NB4 (cell line): ENCODE data around the gene VAV3.

ENCODE experiments used
- DNase-seq: peaks from one replicate; pipeline ENCODE4 v3.0.0; 2010; ENCODE audit warnings: low read depth
- H3K4me3 ChIP-seq: one replicate; pipeline ENCODE4 v1.5.1; 2011; ENCODE audit warnings: mild to moderate bottlenecking, low read depth, low read length, moderate library complexity
- CTCF ChIP-seq: IDR thresholded peaks from one replicate; pipeline ENCODE4 v1.5.1; 2012; ENCODE audit warnings: low read depth, low read length
- MAX ChIP-seq: IDR thresholded peaks from 2 replicates; pipeline ENCODE4 v1.6.1; 2011; ENCODE audit warnings: low read depth, low read length
- MYC ChIP-seq: IDR thresholded peaks from 2 replicates; pipeline ENCODE4 v1.6.1; 2011; ENCODE audit warnings: low read depth, low read length
- POLR2A ChIP-seq: IDR thresholded peaks from 2 replicates; pipeline ENCODE4 v1.6.1; 2011; ENCODE audit warnings: mild to moderate bottlenecking; ENCODE audit not compliant: insufficient read length; ENCODE audit errors: extremely low read depth

Gene VAV3

GRCh38 chr1:107535091-107535490, 429.9 kb downstream of the VAV3 start:
- DNase-seq, result no peak
- no peak for TF ChIP-seq MAX
- TF ChIP-seq CTCF, result no peak
- TF ChIP-seq POLR2A, result no peak
- no peak for TF ChIP-seq MYC
- no peak overlapping the region for H3K4me3 ChIP-seq

- H3K4me3 ChIP-seq, result no peak overlapping the region
- no peak for DNase-seq
- TF ChIP-seq MAX (no peak), POLR2A (no peak), CTCF (no peak), MYC (no peak)
Measured at GRCh38 chr1:107534632-107535031, 430.3 kb downstream of the VAV3 start.

- no peak overlapping the region for H3K4me3 ChIP-seq
- DNase-seq, result no peak
- TF ChIP-seq CTCF, result no peak
- no peak for TF ChIP-seq MYC
- no peak for TF ChIP-seq POLR2A
- TF ChIP-seq MAX, result no peak
Measured at GRCh38 chr1:107533436-107533835, 431.5 kb downstream of the VAV3 start.

GRCh38 chr1:107532318-107532717, 432.7 kb downstream of the VAV3 start:
- DNase-seq, result no peak
- H3K4me3 ChIP-seq, result no peak overlapping the region
- no peak for TF ChIP-seq MAX
- no peak for TF ChIP-seq POLR2A
- TF ChIP-seq MYC, result no peak
- no peak for TF ChIP-seq CTCF

GRCh38 chr1:107531065-107531908, 433.7 kb downstream of the VAV3 start:
- no peak for TF ChIP-seq MYC
- TF ChIP-seq CTCF, result no peak
- TF ChIP-seq MAX, result no peak
- no peak for TF ChIP-seq POLR2A
- DNase-seq, result no peak

More at GRCh38 chr1:107531065-107531908, 433.7 kb downstream of the VAV3 start:
- H3K4me3 ChIP-seq, result no peak overlapping the region
